AG04449 (cell line): ENCODE results near the gene CLC.

Experiments used
- CTCF ChIA-PET: fragments of 350-600 bp; formaldehyde crosslinking; extraction: SDS; loops from one replicate; lab custom pipeline; 2021; ENCODE audit warnings: antibody characterized with exemption; lab: Yijun Ruan, JAX
- POLR2A ChIA-PET: fragments of 400-600, 350-600 bp; formaldehyde crosslinking; extraction: SDS; loops from one replicate; lab custom pipeline; 2020; ENCODE audit warnings: antibody characterized with exemption, inconsistent platforms; lab: Yijun Ruan, JAX
- DNase-seq: peaks from one replicate; pipeline ENCODE4 v3.0.0-alpha.2; 2010; ENCODE audit warnings: low read depth, low spot score
- H3K4me3 ChIP-seq: 2 replicates; pipeline ENCODE4 v1.5.1; 2011; ENCODE audit warnings: low read depth, mild to moderate bottlenecking, control low read depth, low read length
- TF ChIP-seq, protein P1 (sequence below): IDR thresholded peaks from one replicate; pipeline ENCODE4 v1.5.1; 2011; ENCODE audit warnings: mild to moderate bottlenecking, moderate library complexity, low read length, control low read depth, inconsistent platforms; ENCODE audit not compliant: insufficient read depth; ENCODE audit errors: missing control alignments

CLC gene

DNA sequence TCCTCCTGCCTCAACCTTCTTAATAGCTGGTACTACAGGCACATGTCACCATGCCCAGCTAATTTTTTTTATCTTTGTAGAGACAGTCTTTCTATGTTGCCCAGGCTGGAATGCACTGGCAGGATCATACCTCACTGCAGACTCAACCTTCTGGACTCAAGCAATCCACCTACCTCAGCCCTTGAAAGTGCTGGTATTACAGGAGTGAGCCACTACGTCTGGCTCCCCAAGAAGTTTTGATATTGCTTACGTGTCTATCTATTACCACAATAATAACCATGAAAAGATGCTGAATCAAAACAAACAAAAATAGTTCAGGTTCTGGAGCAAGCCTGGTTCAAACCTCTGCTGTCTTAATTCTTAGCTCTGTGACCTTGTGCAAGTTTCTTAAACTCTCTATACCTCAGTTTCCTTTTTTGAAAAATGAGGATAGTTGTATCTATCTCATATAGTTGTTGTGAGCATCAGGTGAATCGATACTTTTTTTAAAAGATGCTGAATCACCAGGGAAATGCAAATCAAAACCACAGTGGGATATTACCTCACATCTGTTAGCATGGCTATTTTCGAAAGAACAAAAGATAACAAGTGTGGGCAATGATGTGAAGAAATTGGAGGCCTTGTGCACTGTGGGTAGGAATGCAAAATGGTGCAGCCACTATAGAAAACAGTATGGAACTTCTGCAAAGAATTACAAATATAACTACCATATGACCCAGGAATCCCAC lies 21.8 kb upstream of the CLC start:
- no peak for DNase-seq
- CTCF ChIA-PET, result no interaction called here
- POLR2A ChIA-PET, result no interaction called here
- TF ChIP-seq, protein P1, sequence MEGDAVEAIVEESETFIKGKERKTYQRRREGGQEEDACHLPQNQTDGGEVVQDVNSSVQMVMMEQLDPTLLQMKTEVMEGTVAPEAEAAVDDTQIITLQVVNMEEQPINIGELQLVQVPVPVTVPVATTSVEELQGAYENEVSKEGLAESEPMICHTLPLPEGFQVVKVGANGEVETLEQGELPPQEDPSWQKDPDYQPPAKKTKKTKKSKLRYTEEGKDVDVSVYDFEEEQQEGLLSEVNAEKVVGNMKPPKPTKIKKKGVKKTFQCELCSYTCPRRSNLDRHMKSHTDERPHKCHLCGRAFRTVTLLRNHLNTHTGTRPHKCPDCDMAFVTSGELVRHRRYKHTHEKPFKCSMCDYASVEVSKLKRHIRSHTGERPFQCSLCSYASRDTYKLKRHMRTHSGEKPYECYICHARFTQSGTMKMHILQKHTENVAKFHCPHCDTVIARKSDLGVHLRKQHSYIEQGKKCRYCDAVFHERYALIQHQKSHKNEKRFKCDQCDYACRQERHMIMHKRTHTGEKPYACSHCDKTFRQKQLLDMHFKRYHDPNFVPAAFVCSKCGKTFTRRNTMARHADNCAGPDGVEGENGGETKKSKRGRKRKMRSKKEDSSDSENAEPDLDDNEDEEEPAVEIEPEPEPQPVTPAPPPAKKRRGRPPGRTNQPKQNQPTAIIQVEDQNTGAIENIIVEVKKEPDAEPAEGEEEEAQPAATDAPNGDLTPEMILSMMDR, result no peak
- H3K4me3 ChIP-seq, result no peak overlapping the region

- ChIA-PET CTCF (interaction anchor here (0.6 to 1.2 kb wide), 3 partner anchors 10 to 125 kb away, joined by 3 to 4 read pairs (median 3); no protein-coding TSS in a partner anchor), POLR2A (no interaction called here)
- TF ChIP-seq, protein P1, result no peak
- no peak overlapping the region for H3K4me3 ChIP-seq
- no peak for DNase-seq
Measured at GRCh38 chr19:39754971-39755370, 17.1 kb upstream of the CLC start.

DNA sequence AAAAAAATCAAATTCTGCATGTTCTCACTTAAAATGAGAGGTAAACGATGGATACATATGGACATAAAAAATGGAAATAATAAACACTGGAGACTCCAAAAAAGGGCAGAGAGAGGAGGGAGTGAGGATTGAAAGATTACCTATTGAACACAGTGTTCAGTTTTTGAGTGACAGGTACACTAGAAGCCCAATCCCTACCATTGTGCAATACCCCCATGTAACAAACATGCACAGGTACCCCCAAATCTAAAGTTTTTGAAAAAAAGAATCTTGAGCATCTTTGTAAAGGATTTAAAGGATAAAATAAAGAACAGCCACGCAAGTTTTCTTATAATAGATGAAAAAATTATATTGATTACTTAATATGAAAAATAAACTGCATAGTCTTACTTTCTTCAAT lies 16.7 kb upstream of the CLC start:
- no peak overlapping the region for H3K4me3 ChIP-seq
- no peak for DNase-seq
- TF ChIP-seq, protein P1, result no peak
- CTCF ChIA-PET, result interaction anchor here (1.2 to 1.4 kb wide), 2 partner anchors 10 to 12 kb away, joined by 4 to 6 read pairs; no protein-coding TSS in a partner anchor
- POLR2A ChIA-PET, result no interaction called here

GRCh38 chr19:39752795-39753194 lies 15.0 kb upstream of the CLC start:
- POLR2A ChIA-PET, result no interaction called here
- CTCF ChIA-PET, result interaction anchor here (1.5 kb wide), 1 partner anchor 12 kb away, joined by 4 read pairs; no protein-coding TSS in a partner anchor
- no peak overlapping the region for H3K4me3 ChIP-seq
- TF ChIP-seq, protein P1, result no peak
- DNase-seq, result no peak

DNA sequence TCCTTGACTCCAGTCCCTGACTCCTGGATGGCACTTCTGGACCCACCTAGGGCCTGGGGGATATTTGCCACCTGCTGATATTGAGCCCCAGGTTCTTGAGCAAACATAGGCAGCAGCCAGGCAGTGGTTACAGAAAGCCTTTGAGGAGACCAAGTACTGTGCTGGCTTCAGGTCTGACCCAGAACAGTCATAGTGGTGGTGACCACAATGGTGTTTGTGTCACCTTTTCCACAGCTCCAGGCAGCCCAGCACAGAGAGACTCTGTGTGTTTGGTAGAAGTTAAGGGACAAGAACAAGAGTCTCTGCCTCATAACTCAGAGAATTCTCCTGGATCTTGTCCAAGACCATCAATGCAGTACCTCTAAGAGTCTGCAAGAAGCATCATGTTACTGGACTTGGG lies 14.6 kb upstream of the CLC start:
- DNase-seq, result no peak
- no peak overlapping the region for H3K4me3 ChIP-seq
- ChIA-PET POLR2A (no interaction called here), CTCF (interaction anchor here (1.3 to 1.5 kb wide), 2 partner anchors 12 to 17 kb away, joined by 3 to 4 read pairs; no protein-coding TSS in a partner anchor)
- TF ChIP-seq, protein P1, result no peak

DNA sequence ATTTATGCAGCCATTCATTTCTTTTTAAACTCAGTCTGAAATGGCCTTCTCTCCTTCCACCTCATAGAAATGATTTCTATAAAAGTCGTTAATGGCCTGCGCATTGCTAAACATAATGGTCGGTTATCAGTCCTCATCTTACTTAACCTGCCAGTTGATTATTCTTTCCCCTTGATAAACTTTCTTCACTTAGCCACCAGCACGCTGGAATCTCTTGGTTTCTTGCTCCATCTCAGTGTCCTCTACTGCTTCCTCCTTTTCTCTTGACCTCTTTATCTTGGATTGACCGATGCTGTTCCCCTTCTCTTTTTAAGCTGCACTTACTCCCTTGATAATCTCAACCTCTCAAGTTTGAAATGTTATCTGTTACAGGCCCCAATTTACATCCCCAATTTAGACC lies 12.2 kb upstream of the CLC start:
- TF ChIP-seq, protein P1, result no peak
- DNase-seq, result no peak
- H3K4me3 ChIP-seq, result no peak overlapping the region
- CTCF ChIA-PET, result no interaction called here
- POLR2A ChIA-PET, result no interaction called here
